Measurements from ENCODE around the gene CHTF18.

CHTF18 gene

DNA sequence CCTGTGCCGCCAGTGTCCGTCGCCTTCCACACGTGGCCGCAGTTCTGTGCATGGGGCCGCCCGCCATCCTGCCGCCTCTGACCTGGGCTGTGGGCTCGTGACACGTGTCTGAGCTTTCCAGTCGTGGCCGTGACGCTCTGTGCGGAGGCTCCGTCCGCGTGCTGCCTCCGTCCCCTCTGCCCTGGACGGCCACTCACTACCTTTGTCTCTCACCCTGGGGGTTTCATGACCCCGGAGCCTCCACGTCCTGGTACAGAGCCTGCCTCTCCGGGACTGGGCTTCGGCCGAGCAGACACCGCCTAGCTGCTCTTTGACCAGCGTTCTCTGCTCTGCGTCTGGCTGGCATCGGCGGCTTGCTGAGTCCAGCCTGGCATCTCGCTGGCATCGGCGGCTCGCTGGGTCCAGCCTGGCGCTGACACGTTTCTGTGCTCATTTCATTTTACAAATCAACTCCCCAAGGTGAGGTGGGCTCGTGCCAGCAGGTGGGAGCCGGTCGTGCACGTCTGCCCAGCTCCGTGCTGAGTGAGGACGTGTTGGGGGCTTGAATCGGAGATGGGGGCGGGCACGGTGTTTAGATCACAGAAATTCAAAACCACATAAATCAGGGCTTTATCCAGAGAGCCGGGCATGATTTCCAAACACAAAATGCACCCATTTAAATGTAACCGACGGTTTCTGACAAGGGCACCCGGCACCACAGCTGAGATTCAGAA lies 56.4 kb downstream of the CHTF18 start (continued):
- TF ChIP-seq, protein P1, sequence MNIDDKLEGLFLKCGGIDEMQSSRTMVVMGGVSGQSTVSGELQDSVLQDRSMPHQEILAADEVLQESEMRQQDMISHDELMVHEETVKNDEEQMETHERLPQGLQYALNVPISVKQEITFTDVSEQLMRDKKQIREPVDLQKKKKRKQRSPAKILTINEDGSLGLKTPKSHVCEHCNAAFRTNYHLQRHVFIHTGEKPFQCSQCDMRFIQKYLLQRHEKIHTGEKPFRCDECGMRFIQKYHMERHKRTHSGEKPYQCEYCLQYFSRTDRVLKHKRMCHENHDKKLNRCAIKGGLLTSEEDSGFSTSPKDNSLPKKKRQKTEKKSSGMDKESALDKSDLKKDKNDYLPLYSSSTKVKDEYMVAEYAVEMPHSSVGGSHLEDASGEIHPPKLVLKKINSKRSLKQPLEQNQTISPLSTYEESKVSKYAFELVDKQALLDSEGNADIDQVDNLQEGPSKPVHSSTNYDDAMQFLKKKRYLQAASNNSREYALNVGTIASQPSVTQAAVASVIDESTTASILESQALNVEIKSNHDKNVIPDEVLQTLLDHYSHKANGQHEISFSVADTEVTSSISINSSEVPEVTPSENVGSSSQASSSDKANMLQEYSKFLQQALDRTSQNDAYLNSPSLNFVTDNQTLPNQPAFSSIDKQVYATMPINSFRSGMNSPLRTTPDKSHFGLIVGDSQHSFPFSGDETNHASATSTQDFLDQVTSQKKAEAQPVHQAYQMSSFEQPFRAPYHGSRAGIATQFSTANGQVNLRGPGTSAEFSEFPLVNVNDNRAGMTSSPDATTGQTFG (tag by site-specific recombination; IDR thresholded peaks at IDR 0.05; ENCODE audit: borderline replicate concordance), result no peak
- TF ChIP-seq ZNF239 (tag by site-specific recombination; IDR thresholded peaks at IDR 0.05), result no peak
- TF ChIP-seq ZNF623 (tag by site-specific recombination; IDR thresholded peaks at IDR 0.05), result no peak
- TF ChIP-seq ZNF510 (tag by site-specific recombination; IDR thresholded peaks at IDR 0.05; ENCODE audit: insufficient replicate concordance), result no peak
- TF ChIP-seq SCRT1 (tag by site-specific recombination; IDR thresholded peaks at IDR 0.05; ENCODE audit: borderline replicate concordance), result no peak

DNA sequence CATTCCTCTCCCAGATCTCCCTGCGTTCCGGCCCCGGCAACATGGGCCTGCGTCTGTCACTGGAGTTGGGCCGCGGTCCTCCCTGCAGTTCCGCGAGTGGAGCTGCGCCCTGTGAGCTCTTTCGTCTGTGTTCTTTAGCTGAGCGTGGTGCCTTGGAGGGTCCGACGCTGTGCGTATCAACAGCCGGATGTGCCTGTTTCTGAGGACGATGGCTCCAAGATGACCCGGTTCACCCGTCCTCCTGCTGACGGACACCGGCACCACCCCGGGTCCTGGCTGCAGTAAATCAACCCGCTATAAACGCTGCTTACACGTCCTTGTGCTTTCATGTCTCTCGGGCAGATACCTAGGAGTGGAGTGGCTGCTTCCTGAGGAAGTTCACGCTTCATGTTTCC lies 56.9 kb downstream of the CHTF18 start:
- ChIA-PET POLR2A (no interaction called here), CTCF (no interaction called here)
- Histone ChIP-seq H3K36me3 (ENCODE audit: control insufficient read depth in 2 of 2, insufficient read depth in 1 of 2, low read length in 2 of 2) (no peaks in the 10 kb centered on the region), H3K4me3 (ENCODE audit: low read depth, low read length) (no peak overlapping the region), H3K4me1 (ENCODE audit: control insufficient read depth, insufficient read depth, low read length) (no peaks in the 10 kb centered on the region), H3K9me3 (ENCODE audit: control insufficient read depth, insufficient read depth, low read depth, low read length) (no peaks in the 10 kb centered on the region), H3K27ac (ENCODE audit: extremely low read depth, low read depth, low read length) (no peak overlapping the region)
- no peak for TF ChIP-seq ZBTB8A (tag by site-specific recombination; IDR thresholded peaks at IDR 0.05)
- no peak for TF ChIP-seq ZNF701 (tag by site-specific recombination; IDR thresholded peaks at IDR 0.05)
- no peak for TF ChIP-seq SCRT2 (tag by site-specific recombination; IDR thresholded peaks at IDR 0.05)
- no peak for TF ChIP-seq ZSCAN16 (tag by site-specific recombination; IDR thresholded peaks at IDR 0.05)
- no peak for TF ChIP-seq IKZF3 (tag by site-specific recombination; IDR thresholded peaks at IDR 0.05)
- no peak for TF ChIP-seq GFI1B (tag by site-specific recombination; IDR thresholded peaks at IDR 0.05)
- TF ChIP-seq, protein P2, sequence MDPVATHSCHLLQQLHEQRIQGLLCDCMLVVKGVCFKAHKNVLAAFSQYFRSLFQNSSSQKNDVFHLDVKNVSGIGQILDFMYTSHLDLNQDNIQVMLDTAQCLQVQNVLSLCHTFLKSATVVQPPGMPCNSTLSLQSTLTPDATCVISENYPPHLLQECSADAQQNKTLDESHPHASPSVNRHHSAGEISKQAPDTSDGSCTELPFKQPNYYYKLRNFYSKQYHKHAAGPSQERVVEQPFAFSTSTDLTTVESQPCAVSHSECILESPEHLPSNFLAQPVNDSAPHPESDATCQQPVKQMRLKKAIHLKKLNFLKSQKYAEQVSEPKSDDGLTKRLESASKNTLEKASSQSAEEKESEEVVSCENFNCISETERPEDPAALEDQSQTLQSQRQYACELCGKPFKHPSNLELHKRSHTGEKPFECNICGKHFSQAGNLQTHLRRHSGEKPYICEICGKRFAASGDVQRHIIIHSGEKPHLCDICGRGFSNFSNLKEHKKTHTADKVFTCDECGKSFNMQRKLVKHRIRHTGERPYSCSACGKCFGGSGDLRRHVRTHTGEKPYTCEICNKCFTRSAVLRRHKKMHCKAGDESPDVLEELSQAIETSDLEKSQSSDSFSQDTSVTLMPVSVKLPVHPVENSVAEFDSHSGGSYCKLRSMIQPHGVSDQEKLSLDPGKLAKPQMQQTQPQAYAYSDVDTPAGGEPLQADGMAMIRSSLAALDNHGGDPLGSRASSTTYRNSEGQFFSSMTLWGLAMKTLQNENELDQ (tag by site-specific recombination; IDR thresholded peaks at IDR 0.05; ENCODE audit: low read depth), result no peak
- no peak for TF ChIP-seq ZNF629 (tag by site-specific recombination; IDR thresholded peaks at IDR 0.05)
- no peak for TF ChIP-seq ZNF510 (tag by site-specific recombination; IDR thresholded peaks at IDR 0.05; ENCODE audit: insufficient replicate concordance)
- no peak for TF ChIP-seq KLF9 (tag by site-specific recombination; IDR thresholded peaks at IDR 0.05; ENCODE audit: low read depth)
- no peak for TF ChIP-seq ZNF184 (tag by site-specific recombination; IDR thresholded peaks at IDR 0.05)
- TF ChIP-seq ZNF174 (tag by site-specific recombination; IDR thresholded peaks at IDR 0.05), result no peak

DNA sequence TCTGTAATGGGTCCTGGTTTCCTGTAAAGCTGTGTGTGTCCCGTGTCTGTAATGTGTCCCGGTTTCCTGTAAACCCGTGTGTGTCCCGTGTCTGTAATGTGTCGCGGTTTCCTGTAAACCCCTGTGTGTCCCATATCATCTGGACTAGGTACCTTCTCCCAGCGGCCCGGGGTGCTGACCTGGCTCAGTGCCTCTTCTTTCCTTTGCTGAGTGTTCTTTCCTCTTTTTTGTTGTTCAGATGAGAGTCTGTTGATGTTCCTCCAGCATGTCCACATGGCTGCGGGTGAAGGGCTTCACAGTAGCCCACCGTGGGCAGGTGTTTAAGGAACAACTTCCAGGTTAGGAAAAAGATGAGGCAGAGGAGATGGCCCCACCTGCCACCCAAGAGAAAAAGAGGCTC lies 58.7 kb downstream of the CHTF18 start:
- TF ChIP-seq ZNF785 (tag by site-specific recombination; IDR thresholded peaks at IDR 0.05), result no peak
- TF ChIP-seq ZNF24 (tag by site-specific recombination; IDR thresholded peaks at IDR 0.05), result no peak
- TF ChIP-seq ZNF16 (tag by site-specific recombination; IDR thresholded peaks at IDR 0.05; ENCODE audit: low read depth), result no peak
- TF ChIP-seq KLF7 (tag by site-specific recombination; IDR thresholded peaks at IDR 0.05; ENCODE audit: borderline replicate concordance), result no peak
- no peak for TF ChIP-seq ZNF560 (tag by site-specific recombination; IDR thresholded peaks at IDR 0.05; ENCODE audit: borderline replicate concordance)
- TF ChIP-seq ZNF114 (tag by site-specific recombination; IDR thresholded peaks at IDR 0.05), result no peak
- no peak for TF ChIP-seq ZNF138 (tag by site-specific recombination; IDR thresholded peaks at IDR 0.05; ENCODE audit: borderline replicate concordance)
- TF ChIP-seq, protein P3, sequence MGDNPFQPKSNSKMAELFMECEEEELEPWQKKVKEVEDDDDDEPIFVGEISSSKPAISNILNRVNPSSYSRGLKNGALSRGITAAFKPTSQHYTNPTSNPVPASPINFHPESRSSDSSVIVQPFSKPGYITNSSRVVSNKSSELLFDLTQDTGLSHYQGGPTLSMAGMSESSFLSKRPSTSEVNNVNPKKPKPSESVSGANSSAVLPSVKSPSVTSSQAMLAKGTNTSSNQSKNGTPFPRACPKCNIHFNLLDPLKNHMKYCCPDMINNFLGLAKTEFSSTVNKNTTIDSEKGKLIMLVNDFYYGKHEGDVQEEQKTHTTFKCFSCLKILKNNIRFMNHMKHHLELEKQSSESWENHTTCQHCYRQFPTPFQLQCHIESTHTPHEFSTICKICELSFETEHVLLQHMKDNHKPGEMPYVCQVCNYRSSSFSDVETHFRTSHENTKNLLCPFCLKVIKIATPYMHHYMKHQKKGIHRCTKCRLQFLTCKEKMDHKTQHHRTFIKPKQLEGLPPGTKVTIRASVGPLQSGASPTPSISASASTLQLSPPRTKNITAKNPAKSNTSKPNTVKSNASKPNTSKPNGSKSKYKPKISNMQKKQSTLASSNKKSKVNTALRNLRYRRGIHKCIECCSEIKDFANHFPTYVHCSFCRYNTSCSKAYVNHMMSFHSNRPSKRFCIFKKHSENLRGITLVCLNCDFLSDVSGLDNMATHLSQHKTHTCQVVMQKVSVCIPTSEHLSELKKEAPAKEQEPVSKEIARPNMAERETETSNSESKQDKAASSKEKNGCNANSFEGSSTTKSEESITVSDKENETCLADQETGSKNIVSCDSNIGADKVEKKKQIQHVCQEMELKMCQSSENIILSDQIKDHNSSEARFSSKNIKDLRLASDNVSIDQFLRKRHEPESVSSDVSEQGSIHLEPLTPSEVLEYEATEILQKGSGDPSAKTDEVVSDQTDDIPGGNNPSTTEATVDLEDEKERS (tag by site-specific recombination; IDR thresholded peaks at IDR 0.05), result no peak
- no peak for TF ChIP-seq ZNF510 (tag by site-specific recombination; IDR thresholded peaks at IDR 0.05; ENCODE audit: insufficient replicate concordance)
- no peak for TF ChIP-seq KLF1 (tag by site-specific recombination; IDR thresholded peaks at IDR 0.05)
- no peak for TF ChIP-seq ZNF174 (tag by site-specific recombination; IDR thresholded peaks at IDR 0.05)
- no peak overlapping the region for H3K4me3 ChIP-seq (ENCODE audit: low read depth, low read length)
- H3K4me1 ChIP-seq (ENCODE audit: control insufficient read depth, insufficient read depth, low read length), result no peaks in the 10 kb centered on the region
- CTCF ChIA-PET, result no interaction called here
- POLR2A ChIA-PET, result no interaction called here
- H3K9me3 ChIP-seq (ENCODE audit: control insufficient read depth, insufficient read depth, low read depth, low read length), result no peaks in the 10 kb centered on the region
- H3K36me3 ChIP-seq (ENCODE audit: control insufficient read depth in 2 of 2, insufficient read depth in 1 of 2, low read length in 2 of 2), result no peaks in the 10 kb centered on the region
- no peak overlapping the region for H3K27ac ChIP-seq (ENCODE audit: extremely low read depth, low read depth, low read length)
